ENCODE results near the gene PPIC. TPM values are rescaled to one million over a fixed set of nuclear protein-coding genes. Genes with fewer than 3 reads are reported as not detected.

PPIC gene
- polyA plus RNA-seq, 3 donors from 2014 or later = not detected

DNA sequence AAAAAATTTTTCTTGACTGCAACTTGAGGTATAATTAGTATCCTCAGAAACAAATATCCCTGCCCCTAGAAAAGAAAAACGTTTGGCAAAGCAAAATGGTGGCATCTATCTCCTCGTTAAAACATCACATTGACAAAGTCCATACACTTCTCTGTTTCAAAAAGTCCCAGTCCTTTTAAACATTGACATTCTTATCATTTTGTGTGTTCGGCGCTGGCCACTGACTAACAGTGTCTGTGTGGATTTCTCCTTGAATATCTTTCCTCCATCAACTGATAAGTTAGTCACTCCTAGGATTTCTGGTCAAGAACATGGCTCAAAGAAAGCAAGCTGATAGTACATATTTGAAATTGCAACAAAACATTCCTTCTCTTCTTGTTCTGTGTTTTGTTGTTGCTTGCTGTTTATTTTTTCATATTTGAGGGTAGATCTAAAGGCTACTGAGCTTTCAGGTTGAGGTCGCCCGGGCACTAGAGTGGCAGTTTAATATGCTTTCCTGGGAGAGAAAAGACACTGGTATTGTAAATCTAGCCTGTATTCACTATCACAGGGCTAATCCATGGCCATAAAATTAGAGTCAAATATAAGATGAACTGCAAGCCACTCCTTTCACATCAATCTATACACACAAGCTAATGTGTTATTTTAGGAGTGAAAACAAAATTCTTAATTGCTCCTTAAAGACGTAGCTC, 8.5 kb upstream of the PPIC start:
- Mint-ChIP-seq H3K4me3 (no peak overlapping the region), H3K27ac (no peak overlapping the region), H3K9me3 (peaks cover 0 to 6% (median under 1%) of the 10 kb centered on the region in 6 donors), H3K27me3 (ENCODE audit: low read depth in 3 of 3) (peaks cover 5 to 8% (median 6%) of the 10 kb centered on the region in 3 donors), H3K36me3 (no peaks in the 10 kb centered on the region), H3K4me1 (no peaks in the 10 kb centered on the region)
- DNase-seq = no peak

DNA sequence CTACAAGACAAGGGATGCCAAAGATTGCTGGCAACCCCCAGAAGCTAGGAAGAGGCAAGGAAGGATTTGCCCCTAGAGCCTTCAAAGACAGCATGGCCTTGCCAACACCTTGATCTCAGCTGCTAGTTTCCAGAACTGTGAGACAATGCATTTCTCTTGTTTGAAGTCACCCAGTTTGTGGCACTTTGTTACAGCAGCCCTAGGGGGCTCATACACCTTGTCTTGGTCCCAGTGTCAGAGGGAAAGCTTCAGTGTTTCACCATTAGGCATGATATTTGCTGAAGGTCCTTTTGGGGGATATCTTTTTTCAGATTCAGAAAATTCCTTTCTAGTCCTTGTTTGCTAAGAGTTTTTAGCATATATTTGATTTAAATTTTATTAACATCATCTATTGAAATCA, 3.1 kb upstream of the PPIC start:
- Mint-ChIP-seq H3K36me3 (no peaks in the 10 kb centered on the region), H3K9me3 (peaks cover 0 to 3% (median 0%) of the 10 kb centered on the region in 6 donors), H3K27ac (no peak overlapping the region), H3K4me3 (no peak overlapping the region), H3K27me3 (ENCODE audit: low read depth in 3 of 3) (peaks cover 9 to 24% (median 14%) of the 10 kb centered on the region in 3 donors), H3K4me1 (peaks cover 6 to 9% of the 10 kb centered on the region in 2 donors)
- no peak for DNase-seq

DNA sequence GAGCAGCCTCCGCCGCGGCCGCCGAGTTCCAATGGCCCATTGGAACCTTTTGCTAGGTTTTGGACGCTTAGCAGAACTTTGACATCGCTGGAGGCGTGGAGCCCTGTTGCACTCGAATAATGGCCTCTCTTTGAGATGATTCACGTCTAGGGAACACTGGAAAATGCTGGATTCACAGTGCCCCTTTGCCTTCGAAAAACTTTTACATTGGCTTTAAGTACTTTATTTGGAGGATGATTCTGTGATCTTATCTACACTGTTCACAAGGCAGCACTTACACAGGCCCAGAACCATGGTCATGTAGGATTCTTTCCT, 536 bp upstream of the PPIC start:
- H3K36me3 Mint-ChIP-seq = no peaks in the 10 kb centered on the region
- no peak overlapping the region for H3K27ac Mint-ChIP-seq
- DNase-seq = no peak
- peaks cover 0 to 3% (median 0%) of the 10 kb centered on the region in 6 donors for H3K9me3 Mint-ChIP-seq
- peak overlapping the region in 2 of 5 donors; percentile 44 to 46 for H3K4me3 Mint-ChIP-seq
- peaks cover 6 to 10% of the 10 kb centered on the region in 2 donors for H3K4me1 Mint-ChIP-seq
- H3K27me3 Mint-ChIP-seq (ENCODE audit: low read depth in 3 of 3) = peaks cover 9 to 30% (median 13%) of the 10 kb centered on the region in 3 donors

GRCh38 chr5:123035918-123036390, 571 bp downstream of the PPIC start:
- H3K9me3 Mint-ChIP-seq = peaks cover 0 to 3% (median 0%) of the 10 kb centered on the region in 6 donors
- H3K4me3 Mint-ChIP-seq = peak overlapping the region in 1 of 5 donors; percentile 45

DNA sequence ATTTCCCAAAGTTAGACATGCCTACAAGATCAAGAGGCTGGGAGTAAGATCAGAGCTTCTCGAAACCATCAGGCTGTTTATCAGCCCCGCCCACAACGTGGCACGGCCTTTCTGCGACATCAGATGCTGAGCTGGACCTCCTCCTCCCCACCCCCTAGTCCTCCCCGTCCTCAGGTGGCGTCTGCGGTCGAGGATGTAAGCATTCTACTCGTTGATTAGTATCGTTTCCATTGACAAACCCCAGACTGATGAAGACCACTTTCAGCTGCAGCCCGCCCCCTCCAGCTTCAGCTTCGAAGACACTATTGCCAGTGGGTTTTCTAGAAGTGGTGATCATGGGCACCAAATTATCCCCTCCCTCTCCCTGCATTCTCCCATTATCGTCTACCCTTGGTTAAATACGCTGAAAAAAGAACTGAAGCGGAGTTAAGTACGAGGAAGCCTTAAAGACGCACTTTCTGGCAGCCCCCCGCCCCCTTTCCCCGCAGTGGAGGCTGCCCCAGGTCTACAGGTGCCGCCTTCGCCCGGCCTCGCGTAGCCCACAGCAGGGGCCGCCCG, 1.1 kb downstream of the PPIC start:
- Mint-ChIP-seq H3K9me3 (peaks cover 0 to 3% (median 0%) of the 10 kb centered on the region in 6 donors), H3K27ac (no peak overlapping the region), H3K4me3 (peak overlapping the region; percentile 7 to 66 (median 60)), H3K36me3 (no peaks in the 10 kb centered on the region), H3K27me3 (ENCODE audit: low read depth in 3 of 3) (peaks cover 13 to 33% (median 17%) of the 10 kb centered on the region in 3 donors), H3K4me1 (peaks cover 6 to 10% of the 10 kb centered on the region in 2 donors)
- DNase-seq = no peak

More at GRCh38 chr5:123035918-123036390, 571 bp downstream of the PPIC start:
- Mint-ChIP-seq H3K27me3 (ENCODE audit: low read depth in 3 of 3) (peaks cover 13 to 33% (median 17%) of the 10 kb centered on the region in 3 donors), H3K36me3 (no peaks in the 10 kb centered on the region), H3K4me1 (peaks cover 6 to 10% of the 10 kb centered on the region in 2 donors), H3K27ac (no peak overlapping the region)
- DNase-seq = no peak

- no peaks in the 10 kb centered on the region for H3K36me3 Mint-ChIP-seq
- no peak overlapping the region for H3K4me3 Mint-ChIP-seq
- H3K4me1 Mint-ChIP-seq = peaks cover 6 to 10% of the 10 kb centered on the region in 2 donors
- H3K9me3 Mint-ChIP-seq = peaks cover 0 to 3% (median 0%) of the 10 kb centered on the region in 6 donors
- no peak for DNase-seq
- H3K27ac Mint-ChIP-seq = no peak overlapping the region
- H3K27me3 Mint-ChIP-seq (ENCODE audit: low read depth in 3 of 3) = peaks cover 13 to 26% (median 17%) of the 10 kb centered on the region in 3 donors
These were observed 3.3 kb downstream of the PPIC start for GRCh38 chr5:123033157-123033671.

DNA sequence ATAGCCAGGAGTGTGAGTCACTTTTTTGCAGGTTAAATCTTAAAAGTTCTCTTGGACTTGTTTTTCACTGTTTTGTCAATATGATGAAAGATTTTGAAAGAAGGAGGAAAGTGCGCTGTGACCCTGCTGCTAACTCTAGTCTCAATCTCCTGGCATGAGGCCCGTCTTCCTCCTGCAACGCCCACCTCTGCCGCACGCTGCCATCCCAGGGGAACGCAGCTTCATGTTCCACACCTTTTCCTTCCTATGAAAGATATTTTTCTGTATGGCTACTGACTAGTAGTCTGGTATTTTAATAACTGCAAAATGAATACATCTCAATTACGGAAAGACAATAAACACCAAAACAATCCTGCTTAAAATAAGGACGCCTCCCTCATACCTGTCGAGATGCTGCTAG, 8.3 kb downstream of the PPIC start:
- DNase-seq = no peak
- Mint-ChIP-seq H3K36me3 (no peaks in the 10 kb centered on the region), H3K4me3 (no peak overlapping the region), H3K27me3 (ENCODE audit: low read depth in 3 of 3) (peaks cover 4 to 9% (median 5%) of the 10 kb centered on the region in 3 donors), H3K9me3 (peaks cover 0 to 3% (median 0%) of the 10 kb centered on the region in 6 donors), H3K4me1 (no peaks in the 10 kb centered on the region), H3K27ac (no peak overlapping the region)

DNA sequence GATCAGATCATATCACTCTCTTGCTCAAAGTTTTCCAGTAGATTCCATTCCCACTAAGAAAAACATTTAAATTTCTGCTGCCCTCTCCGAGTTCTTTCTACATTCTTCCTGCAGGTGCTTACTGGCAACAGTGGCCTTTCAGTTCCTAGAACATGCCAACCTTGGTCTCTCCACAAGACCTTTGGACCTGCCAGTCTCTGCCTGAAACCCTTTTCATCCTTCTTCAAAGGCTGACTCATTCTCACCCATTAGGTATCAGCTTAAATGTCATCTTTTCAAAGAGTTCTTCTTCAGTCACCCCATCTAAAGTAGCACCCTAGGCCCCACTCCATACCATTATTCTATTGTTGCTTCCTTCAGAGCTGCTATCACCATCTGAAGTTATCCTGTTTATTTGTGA, 21.8 kb downstream of the PPIC start:
- Mint-ChIP-seq H3K36me3 (peaks cover 0 to 2% (median 0%) of the 10 kb centered on the region in 3 donors), H3K9me3 (peaks cover 0 to 8% (median 0%) of the 10 kb centered on the region in 6 donors)

GRCh38 chr5:123012321-123012720, 24.2 kb downstream of the PPIC start:
- H3K4me1 Mint-ChIP-seq = no peaks in the 10 kb centered on the region
- peaks cover 0 to 2% (median 0%) of the 10 kb centered on the region in 3 donors for H3K27me3 Mint-ChIP-seq (ENCODE audit: low read depth in 3 of 3)
- H3K27ac Mint-ChIP-seq = no peak overlapping the region
- DNase-seq = no peak
- peaks cover 0 to 8% (median 0%) of the 10 kb centered on the region in 6 donors for H3K9me3 Mint-ChIP-seq
- H3K36me3 Mint-ChIP-seq = peaks cover 0 to 8% (median 0%) of the 10 kb centered on the region in 3 donors
- no peak overlapping the region for H3K4me3 Mint-ChIP-seq

More for the DNA sequence above, 21.8 kb downstream of the PPIC start:
- Mint-ChIP-seq H3K27ac (no peak overlapping the region), H3K4me3 (no peak overlapping the region), H3K4me1 (no peaks in the 10 kb centered on the region), H3K27me3 (ENCODE audit: low read depth in 3 of 3) (peaks cover 0 to 2% (median 0%) of the 10 kb centered on the region in 3 donors)
- no peak for DNase-seq

DNA sequence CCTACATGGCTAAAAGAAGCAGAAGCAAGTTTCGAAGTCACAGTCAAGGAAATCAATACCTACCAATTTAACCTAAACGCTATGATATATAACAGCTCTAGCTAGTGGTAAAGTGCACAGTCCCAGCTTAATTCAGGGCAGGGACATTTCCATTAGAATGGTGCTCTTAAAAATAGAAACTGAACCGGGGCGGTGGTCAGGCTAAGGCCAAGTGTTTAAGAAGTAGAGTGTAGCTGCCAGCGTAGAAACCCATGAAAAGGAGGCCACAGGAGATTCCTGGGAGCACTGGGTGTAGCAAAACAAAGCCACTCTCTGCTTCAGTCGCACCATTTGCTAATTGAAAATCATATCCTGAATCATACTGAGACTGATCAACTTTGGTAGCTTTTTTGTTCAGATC, 28.8 kb downstream of the PPIC start:
- no peak overlapping the region for H3K27ac Mint-ChIP-seq
- H3K4me3 Mint-ChIP-seq = no peak overlapping the region
- no peaks in the 10 kb centered on the region for H3K9me3 Mint-ChIP-seq
- H3K27me3 Mint-ChIP-seq (ENCODE audit: low read depth in 3 of 3) = peaks cover 0 to 5% (median 0%) of the 10 kb centered on the region in 3 donors
- peaks cover 7 to 16% (median 13%) of the 10 kb centered on the region in 3 donors for H3K36me3 Mint-ChIP-seq
- H3K4me1 Mint-ChIP-seq = no peaks in the 10 kb centered on the region
- no peak for DNase-seq

- H3K9me3 Mint-ChIP-seq = no peaks in the 10 kb centered on the region
- no peak overlapping the region for H3K4me3 Mint-ChIP-seq
- DNase-seq = no peak
- peaks cover 0 to 5% (median 0%) of the 10 kb centered on the region in 3 donors for H3K27me3 Mint-ChIP-seq (ENCODE audit: low read depth in 3 of 3)
- peaks cover 7 to 16% (median 13%) of the 10 kb centered on the region in 3 donors for H3K36me3 Mint-ChIP-seq
- H3K27ac Mint-ChIP-seq = no peak overlapping the region
- no peaks in the 10 kb centered on the region for H3K4me1 Mint-ChIP-seq
These were observed 29.3 kb downstream of the PPIC start for GRCh38 chr5:123007182-123007581.

GRCh38 chr5:123001808-123002207, 34.7 kb downstream of the PPIC start:
- peaks cover 0 to 7% (median 0%) of the 10 kb centered on the region in 3 donors for H3K27me3 Mint-ChIP-seq (ENCODE audit: low read depth in 3 of 3)

GRCh38 chr5:123000731-123001130, 35.8 kb downstream of the PPIC start:
- peaks cover 3 to 7% (median 3%) of the 10 kb centered on the region in 3 donors for H3K36me3 Mint-ChIP-seq
- H3K4me1 Mint-ChIP-seq = no peaks in the 10 kb centered on the region
- no peak overlapping the region for H3K27ac Mint-ChIP-seq
- H3K9me3 Mint-ChIP-seq = no peaks in the 10 kb centered on the region
- peaks cover 0 to 3% (median 0%) of the 10 kb centered on the region in 3 donors for H3K27me3 Mint-ChIP-seq (ENCODE audit: low read depth in 3 of 3)
- no peak overlapping the region for H3K4me3 Mint-ChIP-seq
- no peak for DNase-seq

More at GRCh38 chr5:123001808-123002207, 34.7 kb downstream of the PPIC start:
- Mint-ChIP-seq H3K36me3 (peaks cover 7 to 10% (median 9%) of the 10 kb centered on the region in 3 donors), H3K4me1 (no peaks in the 10 kb centered on the region), H3K27ac (no peak overlapping the region), H3K9me3 (no peaks in the 10 kb centered on the region), H3K4me3 (no peak overlapping the region)
- no peak for DNase-seq

Measured in immature natural killer cell (primary cell).